Right lobe of liver (tissue), 4 donors: ENCODE measurements around the gene ZMYM4.

Source experiments
- POLR2A ChIP-seq: fragments of 450-650 bp; IDR thresholded peaks from one replicate; pipeline ENCODE4 v1.6.1; 2017; ENCODE audit warnings: antibody characterized with exemption, mild to moderate bottlenecking
- TF ChIP-seq, protein P1 (sequence below), 4 donors: fragments of 200-600 bp in 3 of 4; fragments of 450-650 bp in 1 of 4; IDR thresholded peaks; one replicate each; pipeline versions ENCODE4 v1.5.1 to v1.8.0; 2016 to 2022; ENCODE audit warnings: antibody characterized with exemption in 4 of 4, mild to moderate bottlenecking in 2 of 4
- donor health status: DM: no; HTN: no; CAD: no.
- donor health status: DM: no; HTN: no; CAD: no.
- donor health status: DM: no; HTN: yes; CAD: no.

GRCh38 chr1:35382107-35382506, 113.6 kb downstream of the ZMYM4 start:
- TF ChIP-seq, protein P1, sequence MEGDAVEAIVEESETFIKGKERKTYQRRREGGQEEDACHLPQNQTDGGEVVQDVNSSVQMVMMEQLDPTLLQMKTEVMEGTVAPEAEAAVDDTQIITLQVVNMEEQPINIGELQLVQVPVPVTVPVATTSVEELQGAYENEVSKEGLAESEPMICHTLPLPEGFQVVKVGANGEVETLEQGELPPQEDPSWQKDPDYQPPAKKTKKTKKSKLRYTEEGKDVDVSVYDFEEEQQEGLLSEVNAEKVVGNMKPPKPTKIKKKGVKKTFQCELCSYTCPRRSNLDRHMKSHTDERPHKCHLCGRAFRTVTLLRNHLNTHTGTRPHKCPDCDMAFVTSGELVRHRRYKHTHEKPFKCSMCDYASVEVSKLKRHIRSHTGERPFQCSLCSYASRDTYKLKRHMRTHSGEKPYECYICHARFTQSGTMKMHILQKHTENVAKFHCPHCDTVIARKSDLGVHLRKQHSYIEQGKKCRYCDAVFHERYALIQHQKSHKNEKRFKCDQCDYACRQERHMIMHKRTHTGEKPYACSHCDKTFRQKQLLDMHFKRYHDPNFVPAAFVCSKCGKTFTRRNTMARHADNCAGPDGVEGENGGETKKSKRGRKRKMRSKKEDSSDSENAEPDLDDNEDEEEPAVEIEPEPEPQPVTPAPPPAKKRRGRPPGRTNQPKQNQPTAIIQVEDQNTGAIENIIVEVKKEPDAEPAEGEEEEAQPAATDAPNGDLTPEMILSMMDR (IDR thresholded peaks at IDR 0.05), result no peak
- no peak for TF ChIP-seq POLR2A
